HG03103 (cell line): ENCODE data around the gene ZNF438.
"Not testable (repeated sequence)": the region's sequence is repeated elsewhere in the genome, so short reads cannot be mapped to it uniquely, and the experiment has no call there.

ENCODE experiments used
- ATAC-seq: cut with Tn5 transposase; IDR thresholded peaks from one replicate; pipeline ENCODE4 v1.9.1; 2021; ENCODE audit warnings: low read depth; ENCODE audit not compliant: unreplicated experiment

The ZNF438 gene

DNA sequence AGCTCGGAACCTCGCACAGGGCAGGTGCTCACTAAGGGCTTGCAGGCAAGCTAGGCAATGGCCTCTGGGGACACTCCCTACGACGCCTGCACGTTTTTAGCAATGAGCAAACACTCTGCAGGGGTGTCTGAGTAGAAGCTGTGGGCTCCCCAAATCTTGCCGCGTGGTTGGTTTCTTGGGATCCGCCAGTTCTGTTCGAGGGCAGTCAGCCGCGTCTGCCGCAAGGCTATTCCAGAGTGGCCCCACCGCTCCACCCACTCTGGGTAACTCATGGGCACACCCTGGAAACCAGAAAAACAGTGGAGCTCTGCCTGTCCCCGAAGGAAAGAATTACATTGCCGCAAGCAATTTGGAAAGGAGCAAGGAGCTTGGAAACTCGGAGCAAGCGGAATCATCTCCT is 212.8 kb downstream of the ZNF438 start:
- ATAC-seq, result no peak

DNA sequence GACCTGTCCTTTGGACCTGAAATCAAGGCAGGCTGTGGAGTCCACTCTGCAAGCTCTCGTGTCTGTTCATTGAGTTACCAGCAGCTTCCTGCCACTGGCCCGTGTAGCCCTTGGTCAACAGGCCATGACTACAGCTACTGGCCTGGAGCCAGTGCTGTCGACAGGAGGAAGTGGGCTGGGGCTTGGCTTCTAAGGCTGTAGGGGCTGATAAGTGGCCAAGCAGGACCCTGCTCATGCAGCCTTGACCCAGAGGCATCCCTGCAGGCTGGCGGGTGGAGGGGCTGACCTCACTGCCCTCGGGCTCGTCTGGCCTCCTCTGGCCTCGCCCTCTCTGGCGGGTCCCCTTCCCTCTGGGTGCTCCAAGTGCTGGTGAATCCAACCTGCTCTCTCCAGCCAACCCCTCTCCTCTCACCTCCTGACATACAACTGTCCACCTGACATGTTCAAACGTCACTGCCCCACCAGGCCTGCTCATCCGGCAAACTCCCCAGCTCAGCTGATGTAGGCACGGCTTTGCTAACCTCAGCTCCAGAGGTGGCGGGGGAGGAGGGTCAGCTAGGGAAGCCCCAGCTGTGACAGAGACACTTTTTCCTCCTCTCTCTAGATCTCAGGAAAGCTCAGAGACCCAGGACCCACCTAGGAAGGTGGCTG is 213.5 kb downstream of the ZNF438 start:
- no peak for ATAC-seq

DNA sequence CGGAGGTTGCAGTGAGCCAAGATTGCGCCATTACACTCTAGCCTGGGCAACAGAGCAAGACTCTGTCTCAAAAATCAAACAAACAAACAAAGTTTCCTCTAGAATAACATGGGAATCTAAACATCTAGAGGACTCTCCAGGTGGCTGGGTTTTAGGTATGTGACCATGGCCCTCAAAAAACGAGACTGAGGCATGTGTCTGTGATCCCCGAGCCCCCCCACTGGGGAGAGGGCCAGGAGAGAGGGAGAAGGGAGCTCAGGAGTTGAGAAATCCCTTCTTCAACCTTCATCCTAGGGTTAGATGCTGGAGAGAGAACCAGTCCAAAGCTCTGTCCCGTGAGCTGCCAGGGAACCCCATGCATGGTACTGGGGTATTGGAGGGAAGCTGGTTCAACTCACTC is 214.1 kb downstream of the ZNF438 start:
- ATAC-seq, result no peak

DNA sequence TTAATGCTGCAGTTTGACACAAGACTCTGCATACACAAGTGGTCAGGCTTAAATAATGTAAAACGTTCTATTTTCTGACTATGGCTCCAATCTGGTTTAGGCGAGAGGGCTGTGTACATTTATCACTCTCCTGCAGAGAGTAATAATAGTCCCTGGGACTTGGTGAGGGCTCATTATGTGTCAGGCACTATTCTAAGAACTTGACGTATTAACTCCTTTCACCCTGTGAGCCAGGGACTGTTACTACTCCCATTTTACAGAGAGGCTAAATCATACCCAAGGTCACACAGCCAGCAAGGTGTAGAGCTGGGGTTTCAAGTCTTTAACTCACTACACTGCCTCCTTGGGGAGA is 214.9 kb downstream of the ZNF438 start:
- no peak for ATAC-seq

DNA sequence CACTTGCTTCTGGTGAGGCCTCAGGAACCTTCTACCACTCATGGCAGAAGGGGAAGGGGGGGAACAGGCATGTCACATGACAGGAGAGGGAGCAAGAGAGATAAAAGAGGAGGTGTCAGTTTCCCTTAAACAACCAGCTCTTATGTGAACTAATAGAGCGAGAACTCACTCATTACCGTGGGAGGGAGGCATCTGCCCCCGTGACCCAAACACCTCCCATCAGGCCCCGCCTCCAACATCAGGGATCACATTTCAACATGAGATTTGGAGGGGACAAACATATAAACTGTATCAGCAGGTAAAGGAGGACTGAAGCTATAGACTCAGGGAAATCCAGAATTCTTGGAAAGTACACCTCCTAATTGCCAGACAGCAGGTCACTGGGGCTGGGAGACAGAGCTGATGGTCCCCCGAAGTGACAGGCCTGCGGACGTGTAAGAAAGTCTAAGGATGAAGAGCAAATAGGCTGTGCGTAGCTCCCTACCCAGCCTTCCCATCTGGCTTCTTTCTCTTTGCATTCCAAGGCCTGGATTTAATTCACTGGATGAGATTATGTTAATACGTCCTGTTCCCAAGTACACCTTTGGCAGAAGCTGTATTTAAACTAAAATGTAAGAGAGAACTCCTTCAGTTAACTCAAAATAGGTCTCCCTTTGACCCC is 215.4 kb downstream of the ZNF438 start:
- ATAC-seq, result no peak

DNA sequence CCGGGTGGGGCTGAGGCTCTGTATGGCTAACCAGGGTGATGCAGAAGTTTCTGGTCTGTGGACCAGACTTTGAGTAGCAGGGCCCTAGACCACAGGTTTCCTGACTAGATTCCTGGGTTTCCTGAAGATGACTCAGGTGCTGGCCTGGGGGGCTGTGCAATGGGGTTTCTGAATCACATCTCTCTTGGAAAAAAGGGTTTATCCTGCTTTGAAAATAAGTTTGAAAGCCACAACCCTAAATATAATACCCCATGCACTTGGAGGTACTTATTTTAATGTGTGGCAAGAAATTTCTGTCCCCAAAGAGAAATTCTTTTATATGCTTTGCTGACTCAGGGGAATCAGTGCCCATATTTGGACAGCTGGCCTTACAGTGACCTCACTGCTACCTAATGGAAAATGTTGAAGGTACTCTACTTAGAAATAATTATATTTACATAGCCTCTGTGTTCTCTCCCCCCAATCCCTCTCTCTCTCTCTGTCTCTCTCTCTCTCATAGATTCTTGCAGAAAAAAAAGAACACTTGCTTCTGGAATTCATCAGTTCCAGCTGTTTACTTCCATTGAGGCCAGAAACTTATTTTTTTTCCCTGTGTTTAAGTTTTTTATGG is 217.7 kb downstream of the ZNF438 start:
- ATAC-seq, result no peak

DNA sequence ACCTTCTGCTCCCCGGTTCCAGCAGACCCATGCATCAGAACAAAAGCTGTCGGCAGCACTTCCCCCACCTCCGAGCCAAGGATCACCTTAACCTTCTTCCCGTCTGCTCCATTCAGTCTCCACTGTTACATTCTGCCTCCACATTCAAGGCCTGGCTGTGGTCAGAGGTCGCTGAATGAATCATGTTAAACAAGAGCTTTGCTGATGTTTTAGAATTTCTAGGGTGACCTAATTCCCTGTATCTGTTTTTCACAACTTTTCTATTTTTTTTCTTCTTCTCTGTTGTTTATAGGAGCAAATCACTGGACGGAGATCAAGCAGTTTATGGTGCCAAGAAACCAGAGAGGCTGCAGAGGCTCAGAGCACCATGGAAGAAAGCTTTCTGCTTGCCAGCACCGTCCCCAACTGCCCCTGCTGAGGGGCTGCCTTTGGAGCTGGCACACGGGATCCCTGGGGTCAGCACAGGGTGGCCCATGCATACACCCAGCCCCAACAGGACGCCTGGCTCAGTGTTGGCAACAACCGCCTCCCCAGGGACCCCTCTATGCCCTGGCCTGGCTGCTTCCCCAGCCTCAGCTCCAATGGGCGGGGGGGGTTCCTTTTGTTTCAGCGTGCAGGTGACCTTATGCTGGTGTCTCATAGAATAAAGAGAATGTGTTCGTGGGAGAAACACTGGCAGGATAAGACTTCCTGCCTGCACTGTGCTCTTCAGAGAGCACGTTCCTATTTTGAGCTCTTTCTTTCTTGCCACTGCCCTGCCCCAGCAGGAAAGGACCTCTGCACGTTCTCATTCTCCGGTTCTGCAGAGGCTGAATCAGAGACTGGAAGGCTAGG is 219.4 kb downstream of the ZNF438 start:
- no peak for ATAC-seq

DNA sequence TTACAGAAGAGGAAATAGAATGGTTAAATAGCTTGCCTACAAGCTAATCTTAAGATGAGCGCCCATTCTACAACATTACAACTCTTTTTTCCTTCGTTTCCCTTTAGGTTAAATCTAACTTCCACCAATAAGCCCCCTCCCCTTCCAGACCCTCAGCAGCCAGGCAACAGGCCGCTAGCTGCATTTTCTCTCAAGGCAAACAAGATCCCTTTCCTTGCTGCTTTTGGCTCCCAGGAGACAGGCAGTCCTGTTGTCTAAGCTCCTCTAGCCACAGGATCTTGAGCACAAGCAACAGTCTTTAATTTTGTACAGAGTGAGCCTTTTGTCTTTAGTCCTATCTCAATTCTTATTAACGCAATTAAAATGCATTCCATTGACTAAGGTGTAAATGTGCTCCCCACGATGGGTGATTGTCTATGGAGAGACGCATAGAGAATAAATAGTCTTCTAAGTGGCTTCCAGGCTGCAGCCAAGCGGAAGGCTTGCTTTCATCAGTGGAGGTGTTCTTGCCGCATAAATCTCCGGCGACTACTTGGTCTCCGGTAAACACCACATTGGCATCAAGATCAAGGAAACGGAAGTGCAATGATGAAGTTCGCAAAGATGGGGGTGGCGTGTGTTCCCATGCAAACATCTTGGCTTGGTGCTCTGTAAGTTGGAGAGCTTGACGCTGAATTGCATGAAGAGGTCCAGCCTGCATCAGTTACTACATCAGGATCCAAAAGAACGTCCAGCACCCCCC is 220.2 kb downstream of the ZNF438 start:
- no peak for ATAC-seq

DNA sequence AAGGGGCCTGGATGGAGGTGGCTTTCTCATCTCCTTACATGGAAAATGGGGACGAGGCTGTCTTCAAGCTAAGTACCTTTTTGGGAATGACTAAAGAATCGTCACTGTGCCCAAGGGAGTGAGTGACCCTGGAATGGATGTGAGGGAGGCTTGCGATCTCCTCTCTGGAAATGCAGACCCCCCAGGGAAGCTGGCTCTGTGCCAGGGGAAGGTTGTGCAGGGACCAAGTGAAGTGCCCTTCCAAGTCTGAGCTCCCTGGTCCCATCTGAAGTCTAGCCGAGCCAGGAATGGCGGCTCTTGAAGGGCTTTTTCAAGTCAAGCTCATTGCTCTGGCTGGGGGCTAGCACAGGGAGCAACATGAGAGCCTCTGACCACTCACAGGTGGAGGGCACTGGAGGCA is 221.2 kb downstream of the ZNF438 start:
- no peak for ATAC-seq

DNA sequence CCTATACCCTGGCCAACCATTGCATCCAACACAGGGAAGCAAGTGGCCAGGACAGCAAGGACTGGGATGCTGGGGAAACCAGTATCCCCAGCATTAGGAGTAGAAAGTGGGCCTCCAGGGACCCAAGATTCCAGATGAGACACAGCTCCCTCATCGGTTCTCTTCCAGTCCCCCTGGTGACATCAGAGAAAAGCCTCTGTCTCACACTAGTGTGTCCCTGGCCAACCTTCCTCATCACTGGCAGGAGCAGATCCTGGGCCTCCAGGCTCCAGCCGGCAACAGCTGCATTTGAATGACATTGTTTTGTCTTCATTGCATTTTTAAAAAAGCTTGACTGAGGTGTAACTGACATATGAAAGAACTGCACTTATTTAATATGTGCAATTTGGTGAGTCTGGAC is 224.8 kb downstream of the ZNF438 start:
- ATAC-seq, result no peak

DNA sequence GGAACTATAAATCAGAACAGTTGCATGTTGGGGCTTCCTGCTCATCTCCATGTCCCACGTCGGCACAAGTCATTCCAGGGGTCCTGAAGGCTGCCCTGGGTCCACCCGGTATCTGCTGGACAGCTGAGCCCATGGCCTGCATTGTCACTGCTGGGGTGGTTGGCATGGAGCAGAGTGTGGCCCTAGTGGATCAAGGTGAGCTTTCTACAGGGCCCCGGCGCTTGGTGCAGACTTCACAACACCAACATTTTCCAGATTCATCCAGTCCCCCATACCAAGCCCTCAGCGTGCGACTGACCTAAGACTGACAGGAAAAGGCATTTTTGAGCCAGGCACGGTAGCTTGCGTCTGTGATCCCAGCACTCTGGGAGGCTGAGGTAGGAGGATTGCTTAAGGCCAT is 226.6 kb downstream of the ZNF438 start:
- ATAC-seq, result no peak

DNA sequence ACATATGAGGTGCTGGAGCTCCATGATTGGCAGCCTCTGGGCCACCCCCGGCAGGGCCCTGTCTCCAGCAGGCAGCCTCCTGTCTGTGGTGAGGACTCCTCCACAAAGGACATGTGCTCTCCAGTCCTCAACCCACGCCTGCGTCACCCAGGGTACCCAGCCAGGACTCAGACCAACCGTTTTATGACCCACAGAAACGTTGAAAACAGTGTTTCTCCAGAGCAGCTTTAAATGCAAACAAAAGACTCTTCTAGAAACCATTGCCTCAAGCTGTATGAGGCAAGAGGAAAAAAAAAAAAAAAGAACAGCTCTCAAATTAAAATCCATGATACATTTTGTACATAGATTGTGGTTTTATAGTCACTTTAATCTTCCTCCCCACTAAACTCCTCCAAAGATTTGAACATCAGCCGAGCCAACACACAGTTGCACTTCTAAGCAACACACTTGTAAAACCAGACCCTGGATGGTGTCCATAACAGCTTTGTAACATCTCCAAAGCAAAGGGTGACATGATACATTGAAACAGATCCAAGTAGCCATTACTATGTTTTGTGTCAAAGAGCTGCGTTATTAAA is 227.1 kb downstream of the ZNF438 start:
- ATAC-seq, result no peak

DNA sequence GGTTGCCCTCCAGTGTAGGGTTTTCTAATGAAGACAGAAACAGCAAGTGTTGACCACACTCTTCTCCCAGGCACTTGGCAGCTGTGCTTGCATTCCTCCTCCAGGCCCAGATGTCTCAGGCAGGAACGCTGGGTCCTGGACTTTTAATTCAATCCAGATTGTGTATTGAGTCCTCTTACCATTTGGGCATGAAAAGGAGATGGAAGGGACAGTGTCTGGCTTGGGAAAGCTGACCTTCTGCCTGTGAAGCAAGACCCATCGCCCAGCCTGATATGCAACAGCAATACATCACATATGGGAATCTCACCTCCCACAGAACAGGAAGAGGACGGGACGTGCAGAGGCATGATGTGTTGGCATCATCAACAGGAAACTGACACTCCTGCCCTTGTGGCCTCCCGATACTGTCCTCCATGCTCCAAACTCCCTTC is 227.8 kb downstream of the ZNF438 start:
- no peak for ATAC-seq

DNA sequence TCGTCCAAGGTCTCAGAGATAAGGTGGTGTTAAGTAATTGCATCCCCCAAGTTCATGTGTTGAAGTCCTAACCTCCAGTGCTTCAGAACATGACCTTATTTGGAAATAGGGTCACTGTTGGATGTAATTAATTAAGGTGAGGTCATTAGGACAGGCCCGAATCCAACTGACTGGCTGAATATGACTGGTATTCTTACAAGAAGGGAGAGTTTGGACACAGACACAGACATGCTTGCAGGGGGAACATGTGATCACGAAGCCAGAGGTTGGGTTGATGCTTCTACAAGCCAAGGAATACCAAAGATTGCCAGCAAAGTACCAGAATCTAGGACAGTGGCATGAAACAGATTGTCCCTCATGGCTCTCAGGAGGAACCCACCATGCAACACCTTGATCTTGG is 228.6 kb downstream of the ZNF438 start:
- no peak for ATAC-seq

DNA sequence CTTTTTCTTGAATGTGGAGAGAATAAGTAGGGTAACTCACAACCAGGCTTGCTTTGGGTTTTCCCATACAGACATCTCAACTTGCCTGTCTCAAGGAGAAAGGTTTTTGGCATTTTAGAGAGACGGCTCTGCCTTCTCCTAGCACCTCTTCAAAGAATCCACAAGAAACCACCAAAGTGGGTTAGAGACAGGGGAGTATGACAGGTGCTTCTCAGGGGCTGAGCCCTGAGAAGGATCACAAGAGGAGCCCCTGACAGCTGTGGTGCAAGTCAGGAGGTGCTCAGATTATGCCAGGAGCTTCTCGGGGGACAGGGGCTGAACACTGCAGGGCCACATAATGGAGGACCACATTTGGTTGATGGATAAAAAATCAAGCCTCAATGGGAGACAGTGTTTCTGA is 231.3 kb downstream of the ZNF438 start:
- ATAC-seq, result no peak

DNA sequence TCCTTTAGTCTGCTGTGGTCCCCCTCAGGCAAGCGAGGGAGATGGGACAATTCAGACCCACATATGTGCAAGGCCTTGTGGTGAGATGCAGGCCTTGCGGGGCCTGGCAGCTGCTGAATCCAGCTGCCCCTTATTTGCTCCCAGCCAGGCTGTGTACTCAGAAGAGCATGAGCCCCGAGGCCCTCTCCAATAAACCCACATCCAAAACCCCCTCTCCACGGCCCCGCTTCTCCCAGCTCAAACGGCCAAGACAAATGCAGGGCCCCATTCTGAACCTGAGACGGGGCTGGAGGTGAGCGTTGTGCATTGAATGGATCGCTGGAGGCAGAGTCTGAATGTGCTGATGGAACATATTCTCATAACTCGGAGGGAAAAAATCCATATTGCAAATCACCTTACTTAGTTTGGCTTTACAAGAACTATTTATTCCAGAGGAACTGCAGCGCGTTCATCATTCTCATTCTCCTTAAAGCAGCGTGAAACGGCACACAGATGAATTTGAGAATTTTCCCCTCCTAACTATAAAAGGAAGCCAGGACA is 232.9 kb downstream of the ZNF438 start:
- no peak for ATAC-seq

DNA sequence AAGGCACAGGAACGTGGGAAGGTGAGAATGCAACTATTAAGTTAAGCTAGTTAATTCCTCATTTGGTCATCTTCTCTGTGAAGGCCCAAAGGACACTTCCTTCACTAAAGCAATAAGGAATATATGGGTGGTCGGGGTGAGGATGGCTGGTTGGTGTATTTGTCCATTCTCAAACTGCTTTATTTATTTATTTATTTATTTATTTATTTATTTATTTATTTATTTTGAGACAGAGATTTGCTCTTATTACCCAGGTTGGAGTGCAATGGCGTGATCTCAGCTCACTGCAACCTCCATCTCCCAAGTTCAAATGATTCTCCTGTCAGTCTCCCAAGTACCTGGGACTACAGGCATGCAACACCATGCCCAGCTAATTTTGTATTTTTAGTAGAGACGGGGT is 236.6 kb downstream of the ZNF438 start:
- not testable (repeated sequence) for ATAC-seq
